ENCODE results near the gene PDE6D. TPM values are rescaled to one million over a fixed set of nuclear protein-coding genes. Genes with fewer than 3 reads are reported as not detected.

PDE6D gene
- total RNA-seq, 3 donors from 2014 or later, result 24.2 to 28.5 (median 25.6) TPM

GRCh38 chr2:231769170-231770136, 11.6 kb downstream of the PDE6D start:
- H3K27ac ChIP-seq, result no peak overlapping the region
- H3K27me3 ChIP-seq, result no peaks in the 10 kb centered on the region
- TF ChIP-seq CTCF (IDR thresholded peaks at IDR 0.05) (no peak), POLR2A (IDR thresholded peaks at IDR 0.05) (no peak), POLR2AphosphoS5 (IDR thresholded peaks at IDR 0.05) (no peak)
- H3K9me3 ChIP-seq, result no peaks in the 10 kb centered on the region
- no peak overlapping the region for H3K4me3 ChIP-seq
- H3K36me3 ChIP-seq, result no peaks in the 10 kb centered on the region
- no peak for DNase-seq (ENCODE audit: low spot score in 2 of 2)
- no peaks in the 10 kb centered on the region for H3K4me1 ChIP-seq
- intact Hi-C loops (cut with DNase I; ENCODE audit: low total_unique reads), result no loop called here

- Histone ChIP-seq H3K27me3 (no peaks in the 10 kb centered on the region), H3K27ac (no peak overlapping the region), H3K4me1 (no peaks in the 10 kb centered on the region), H3K9me3 (no peaks in the 10 kb centered on the region), H3K4me3 (no peak overlapping the region), H3K36me3 (no peaks in the 10 kb centered on the region)
- intact Hi-C loops (cut with DNase I; ENCODE audit: low total_unique reads), result no loop called here
- TF ChIP-seq CTCF (IDR thresholded peaks at IDR 0.05), result no peak
- TF ChIP-seq POLR2A (IDR thresholded peaks at IDR 0.05), result no peak
- TF ChIP-seq POLR2AphosphoS5 (IDR thresholded peaks at IDR 0.05), result no peak
- no peak for DNase-seq (ENCODE audit: low spot score in 2 of 2)
Observed at GRCh38 chr2:231765496-231765929, 15.6 kb downstream of the PDE6D start.

- intact Hi-C loops (cut with DNase I; ENCODE audit: low total_unique reads), result no loop called here
- H3K27me3 ChIP-seq, result no peaks in the 10 kb centered on the region
- H3K36me3 ChIP-seq, result no peaks in the 10 kb centered on the region
- no peak overlapping the region for H3K4me3 ChIP-seq
- no peak for DNase-seq (ENCODE audit: low spot score in 2 of 2)
- no peaks in the 10 kb centered on the region for H3K9me3 ChIP-seq
- H3K4me1 ChIP-seq, result no peaks in the 10 kb centered on the region
- TF ChIP-seq POLR2AphosphoS5 (IDR thresholded peaks at IDR 0.05) (no peak), CTCF (IDR thresholded peaks at IDR 0.05) (no peak)
- no peak overlapping the region for H3K27ac ChIP-seq
Observed at GRCh38 chr2:231764760-231765159, 16.3 kb downstream of the PDE6D start.

GRCh38 chr2:231764124-231764523, 17.0 kb downstream of the PDE6D start:
- Histone ChIP-seq H3K4me3 (no peak overlapping the region), H3K9me3 (no peaks in the 10 kb centered on the region), H3K27ac (no peak overlapping the region), H3K4me1 (no peaks in the 10 kb centered on the region), H3K27me3 (no peaks in the 10 kb centered on the region), H3K36me3 (no peaks in the 10 kb centered on the region)
- no peak for DNase-seq (ENCODE audit: low spot score in 2 of 2)
- TF ChIP-seq POLR2A (IDR thresholded peaks at IDR 0.05) (no peak), CTCF (IDR thresholded peaks at IDR 0.05) (no peak)
- intact Hi-C loops (cut with DNase I; ENCODE audit: low total_unique reads), result no loop called here

GRCh38 chr2:231761735-231762134, 19.3 kb downstream of the PDE6D start:
- DNase-seq (ENCODE audit: low spot score in 2 of 2), result no peak
- TF ChIP-seq POLR2AphosphoS5 (IDR thresholded peaks at IDR 0.05) (no peak), POLR2A (IDR thresholded peaks at IDR 0.05) (no peak), CTCF (IDR thresholded peaks at IDR 0.05) (no peak)
- Histone ChIP-seq H3K4me3 (no peak overlapping the region), H3K9me3 (no peaks in the 10 kb centered on the region), H3K27me3 (no peaks in the 10 kb centered on the region), H3K4me1 (no peaks in the 10 kb centered on the region), H3K36me3 (no peaks in the 10 kb centered on the region), H3K27ac (no peak overlapping the region)
- intact Hi-C loops (cut with DNase I; ENCODE audit: low total_unique reads), result no loop called here
